ENCODE measurements around the gene DACH1.

Gene DACH1

DNA sequence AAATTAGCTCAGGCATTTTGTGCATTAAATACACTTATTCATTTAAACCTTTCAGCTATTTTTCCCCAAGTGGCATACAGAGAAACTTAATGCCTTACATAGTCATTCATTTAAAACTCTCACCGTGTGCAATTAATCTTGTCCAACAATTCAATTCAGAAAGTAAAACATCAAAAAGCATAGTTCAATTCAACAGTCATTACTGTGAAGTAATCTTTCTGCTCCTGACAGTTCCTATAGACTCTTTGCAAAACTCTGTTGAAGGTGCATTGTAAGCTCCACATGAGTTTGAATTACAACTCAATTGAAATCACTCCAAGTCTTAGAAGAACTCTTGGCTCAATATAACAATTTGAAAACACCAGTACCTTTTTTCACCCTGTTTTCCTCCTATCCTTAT, 228.3 kb downstream of the DACH1 start:
- no peak for TF ChIP-seq ZFX (IDR thresholded peaks at IDR 0.05)
- TF ChIP-seq, protein P1, sequence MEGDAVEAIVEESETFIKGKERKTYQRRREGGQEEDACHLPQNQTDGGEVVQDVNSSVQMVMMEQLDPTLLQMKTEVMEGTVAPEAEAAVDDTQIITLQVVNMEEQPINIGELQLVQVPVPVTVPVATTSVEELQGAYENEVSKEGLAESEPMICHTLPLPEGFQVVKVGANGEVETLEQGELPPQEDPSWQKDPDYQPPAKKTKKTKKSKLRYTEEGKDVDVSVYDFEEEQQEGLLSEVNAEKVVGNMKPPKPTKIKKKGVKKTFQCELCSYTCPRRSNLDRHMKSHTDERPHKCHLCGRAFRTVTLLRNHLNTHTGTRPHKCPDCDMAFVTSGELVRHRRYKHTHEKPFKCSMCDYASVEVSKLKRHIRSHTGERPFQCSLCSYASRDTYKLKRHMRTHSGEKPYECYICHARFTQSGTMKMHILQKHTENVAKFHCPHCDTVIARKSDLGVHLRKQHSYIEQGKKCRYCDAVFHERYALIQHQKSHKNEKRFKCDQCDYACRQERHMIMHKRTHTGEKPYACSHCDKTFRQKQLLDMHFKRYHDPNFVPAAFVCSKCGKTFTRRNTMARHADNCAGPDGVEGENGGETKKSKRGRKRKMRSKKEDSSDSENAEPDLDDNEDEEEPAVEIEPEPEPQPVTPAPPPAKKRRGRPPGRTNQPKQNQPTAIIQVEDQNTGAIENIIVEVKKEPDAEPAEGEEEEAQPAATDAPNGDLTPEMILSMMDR (conservative IDR thresholded peaks at IDR 0.05), result no peak
- H3K27ac ChIP-seq, result no peak overlapping the region

- TF ChIP-seq, protein P1 (conservative IDR thresholded peaks at IDR 0.05), result no peak
- no peak for TF ChIP-seq ZFX (IDR thresholded peaks at IDR 0.05)
- no peak overlapping the region for H3K27ac ChIP-seq
Observed at GRCh38 chr13:71634602-71635443, 232.2 kb downstream of the DACH1 start.

GRCh38 chr13:71634182-71634581, 232.8 kb downstream of the DACH1 start:
- TF ChIP-seq, protein P1 (conservative IDR thresholded peaks at IDR 0.05), result no peak
- TF ChIP-seq ZFX (IDR thresholded peaks at IDR 0.05), result no peak
- no peak overlapping the region for H3K27ac ChIP-seq

DNA sequence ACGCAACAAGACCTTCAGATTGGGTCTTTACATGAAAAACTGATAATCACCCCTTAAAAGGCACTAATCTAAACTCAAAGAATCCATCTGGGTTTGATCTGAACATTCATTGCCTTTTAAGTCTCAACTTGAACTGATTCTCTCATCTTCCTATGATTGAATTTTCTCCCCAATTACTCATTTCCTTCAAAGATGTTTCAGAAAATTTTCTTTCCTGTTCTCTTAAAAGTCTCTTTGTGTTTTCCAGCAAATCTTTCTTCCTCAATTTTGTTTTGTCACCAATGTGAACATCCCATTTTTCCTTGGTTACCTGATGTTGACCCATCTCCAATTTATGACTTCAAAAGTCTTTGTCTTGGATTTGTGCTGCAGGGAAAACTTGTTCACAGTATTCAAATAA, 234.3 kb downstream of the DACH1 start:
- H3K27ac ChIP-seq, result no peak overlapping the region
- TF ChIP-seq, protein P1 (conservative IDR thresholded peaks at IDR 0.05), result no peak
- TF ChIP-seq ZFX (IDR thresholded peaks at IDR 0.05), result no peak

GRCh38 chr13:71632206-71632605, 234.8 kb downstream of the DACH1 start:
- H3K27ac ChIP-seq, result no peak overlapping the region
- TF ChIP-seq, protein P1 (conservative IDR thresholded peaks at IDR 0.05), result no peak
- TF ChIP-seq ZFX (IDR thresholded peaks at IDR 0.05), result no peak

- no peak for TF ChIP-seq ZFX (IDR thresholded peaks at IDR 0.05)
- TF ChIP-seq, protein P1 (conservative IDR thresholded peaks at IDR 0.05), result no peak
- H3K27ac ChIP-seq, result no peak overlapping the region
Observed at GRCh38 chr13:71629167-71629566, 237.8 kb downstream of the DACH1 start.

GRCh38 chr13:71626421-71627117, 240.4 kb downstream of the DACH1 start:
- no peak for TF ChIP-seq ZFX (IDR thresholded peaks at IDR 0.05)
- TF ChIP-seq, protein P1 (conservative IDR thresholded peaks at IDR 0.05), result no peak
- no peak overlapping the region for H3K27ac ChIP-seq
